Thyroid gland (tissue), 4 donors: ENCODE measurements around the gene MAPKAPK5.
"Not testable (repeated sequence)": the region's sequence is repeated elsewhere in the genome, so short reads cannot be mapped to it uniquely, and the experiment has no call there.

Experiments
- POLR2A ChIP-seq, 2 donors: fragments of 450-650 bp; IDR thresholded peaks; one replicate each; pipeline ENCODE4 v1.6.1; 2017; ENCODE audit warnings: antibody characterized with exemption in 2 of 2, mild to moderate bottlenecking in 2 of 2, moderate library complexity in 1 of 2
- TF ChIP-seq, protein P1 (sequence below), 6 experiments: fragments of 200-600 bp in 3 of 6; fragments of 450-650 bp in 3 of 6; sonication (generic) in 3 of 6; IDR thresholded peaks; one replicate each; pipeline ENCODE4 v1.5.1; 2016 to 2019; ENCODE audit warnings: antibody characterized with exemption in 6 of 6, mild to moderate bottlenecking in 2 of 6, inconsistent platforms in 1 of 6, moderate library complexity in 1 of 6

- TF ChIP-seq, protein P1, sequence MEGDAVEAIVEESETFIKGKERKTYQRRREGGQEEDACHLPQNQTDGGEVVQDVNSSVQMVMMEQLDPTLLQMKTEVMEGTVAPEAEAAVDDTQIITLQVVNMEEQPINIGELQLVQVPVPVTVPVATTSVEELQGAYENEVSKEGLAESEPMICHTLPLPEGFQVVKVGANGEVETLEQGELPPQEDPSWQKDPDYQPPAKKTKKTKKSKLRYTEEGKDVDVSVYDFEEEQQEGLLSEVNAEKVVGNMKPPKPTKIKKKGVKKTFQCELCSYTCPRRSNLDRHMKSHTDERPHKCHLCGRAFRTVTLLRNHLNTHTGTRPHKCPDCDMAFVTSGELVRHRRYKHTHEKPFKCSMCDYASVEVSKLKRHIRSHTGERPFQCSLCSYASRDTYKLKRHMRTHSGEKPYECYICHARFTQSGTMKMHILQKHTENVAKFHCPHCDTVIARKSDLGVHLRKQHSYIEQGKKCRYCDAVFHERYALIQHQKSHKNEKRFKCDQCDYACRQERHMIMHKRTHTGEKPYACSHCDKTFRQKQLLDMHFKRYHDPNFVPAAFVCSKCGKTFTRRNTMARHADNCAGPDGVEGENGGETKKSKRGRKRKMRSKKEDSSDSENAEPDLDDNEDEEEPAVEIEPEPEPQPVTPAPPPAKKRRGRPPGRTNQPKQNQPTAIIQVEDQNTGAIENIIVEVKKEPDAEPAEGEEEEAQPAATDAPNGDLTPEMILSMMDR (IDR thresholded peaks at IDR 0.05) = not testable (repeated sequence)
- not testable (repeated sequence) for TF ChIP-seq POLR2A (IDR thresholded peaks at IDR 0.05)
Measured at GRCh38 chr12:111829635-111830034, 12.4 kb upstream of the MAPKAPK5 start.
